ENCODE measurements around the gene BBS9.

- TF ChIP-seq CTCF (IDR thresholded peaks at IDR 0.05) (no peak), POLR2A (IDR thresholded peaks at IDR 0.05) (no peak), POLR2AphosphoS5 (IDR thresholded peaks at IDR 0.05) (no peak)
Measured at GRCh38 chr7:33645104-33645503, 515.7 kb downstream of the BBS9 start.

Measured in suprapubic skin (tissue), 4 donors.